ENCODE measurements around the gene GSTT4.

GSTT4 gene

GRCh38 chr22:24008022-24008283 lies 2.7 kb upstream of the GSTT4 start (continued):
- TF ChIP-seq ESRRG (CRISPR knock-in tag; IDR thresholded peaks at IDR 0.05): no peak
- no peak for TF ChIP-seq CREB5 (CRISPR knock-in tag; IDR thresholded peaks at IDR 0.05; ENCODE audit: low read depth)
- TF ChIP-seq ISL1 (CRISPR knock-in tag; IDR thresholded peaks at IDR 0.05): no peak

DNA sequence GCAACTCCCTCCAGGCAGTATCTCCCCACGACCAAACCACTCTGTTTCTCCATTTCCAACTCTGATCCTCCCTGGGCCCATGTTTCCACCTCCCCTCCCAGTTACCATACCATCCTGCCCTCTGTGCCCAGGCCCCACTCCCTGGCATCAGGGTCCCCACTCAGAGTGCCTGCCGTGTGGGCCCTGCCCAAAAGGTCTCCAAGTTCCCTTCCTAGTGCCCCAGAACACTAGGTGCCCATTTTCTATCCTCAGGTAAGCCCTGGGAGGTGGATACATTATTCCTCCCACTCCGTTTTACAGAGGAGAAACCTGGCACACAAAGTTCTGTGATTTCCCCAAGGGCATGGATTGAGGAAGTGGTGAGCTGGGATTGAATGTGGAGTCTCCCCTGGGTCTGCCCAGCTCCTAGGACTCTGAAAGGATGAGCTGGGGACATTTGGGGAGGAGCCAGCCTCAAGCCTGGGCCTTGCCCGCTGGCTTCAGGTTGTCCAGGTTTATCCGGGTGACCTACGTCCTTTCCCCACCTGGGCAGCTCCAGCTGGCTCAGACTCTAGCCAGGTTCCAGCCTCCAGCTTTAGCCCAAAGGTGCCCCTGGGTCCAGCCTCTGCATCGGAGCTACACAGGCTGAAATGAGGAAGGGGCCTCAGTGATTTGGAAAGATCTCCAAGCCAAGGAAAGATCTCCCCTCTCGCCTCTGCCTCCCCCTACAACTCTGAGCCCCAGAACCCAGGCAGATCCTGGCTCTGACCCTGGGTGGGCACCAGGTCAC lies 2.2 kb upstream of the GSTT4 start:
- TF ChIP-seq ZNF565 (CRISPR knock-in tag; conservative IDR thresholded peaks at IDR 0.05; ENCODE audit: low read depth): no peak
- TF ChIP-seq RARB (CRISPR knock-in tag; IDR thresholded peaks at IDR 0.05): no peak
- no peak for TF ChIP-seq BACH2 (CRISPR knock-in tag; IDR thresholded peaks at IDR 0.05; ENCODE audit: borderline replicate concordance)
- no peak for TF ChIP-seq ESRRG (CRISPR knock-in tag; IDR thresholded peaks at IDR 0.05)
- no peak for TF ChIP-seq ZNF70 (CRISPR knock-in tag; IDR thresholded peaks at IDR 0.05)
- no peak for TF ChIP-seq TCF4 (CRISPR knock-in tag; IDR thresholded peaks at IDR 0.05; ENCODE audit: borderline replicate concordance)
- no peak for TF ChIP-seq ZFP30 (CRISPR knock-in tag; IDR thresholded peaks at IDR 0.05)
- TF ChIP-seq OSR1 (CRISPR knock-in tag; IDR thresholded peaks at IDR 0.05): no peak
- TF ChIP-seq ISL1 (CRISPR knock-in tag; IDR thresholded peaks at IDR 0.05): no peak
- TF ChIP-seq, protein P1, sequence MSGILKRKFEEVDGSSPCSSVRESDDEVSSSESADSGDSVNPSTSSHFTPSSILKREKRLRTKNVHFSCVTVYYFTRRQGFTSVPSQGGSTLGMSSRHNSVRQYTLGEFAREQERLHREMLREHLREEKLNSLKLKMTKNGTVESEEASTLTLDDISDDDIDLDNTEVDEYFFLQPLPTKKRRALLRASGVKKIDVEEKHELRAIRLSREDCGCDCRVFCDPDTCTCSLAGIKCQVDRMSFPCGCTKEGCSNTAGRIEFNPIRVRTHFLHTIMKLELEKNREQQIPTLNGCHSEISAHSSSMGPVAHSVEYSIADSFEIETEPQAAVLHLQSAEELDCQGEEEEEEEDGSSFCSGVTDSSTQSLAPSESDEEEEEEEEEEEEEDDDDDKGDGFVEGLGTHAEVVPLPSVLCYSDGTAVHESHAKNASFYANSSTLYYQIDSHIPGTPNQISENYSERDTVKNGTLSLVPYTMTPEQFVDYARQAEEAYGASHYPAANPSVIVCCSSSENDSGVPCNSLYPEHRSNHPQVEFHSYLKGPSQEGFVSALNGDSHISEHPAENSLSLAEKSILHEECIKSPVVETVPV (CRISPR knock-in tag; IDR thresholded peaks at IDR 0.05): no peak
- TF ChIP-seq CSDC2 (CRISPR knock-in tag; IDR thresholded peaks at IDR 0.05): no peak
- TF ChIP-seq PPARA (CRISPR knock-in tag; IDR thresholded peaks at IDR 0.05; ENCODE audit: borderline replicate concordance): no peak
- TF ChIP-seq ARNTL (CRISPR knock-in tag; IDR thresholded peaks at IDR 0.05; ENCODE audit: borderline replicate concordance, low read depth): no peak
- TF ChIP-seq GLIS3 (CRISPR knock-in tag; IDR thresholded peaks at IDR 0.05): no peak
- TF ChIP-seq PATZ1 (CRISPR knock-in tag; IDR thresholded peaks at IDR 0.05; ENCODE audit: borderline replicate concordance): no peak
- no peak for TF ChIP-seq CREB5 (CRISPR knock-in tag; IDR thresholded peaks at IDR 0.05; ENCODE audit: low read depth)
- TF ChIP-seq ZC3H10 (CRISPR knock-in tag; IDR thresholded peaks at IDR 0.05): no peak
- TF ChIP-seq ZNF8 (CRISPR knock-in tag; IDR thresholded peaks at IDR 0.05): no peak
- TF ChIP-seq POU6F1 (CRISPR knock-in tag; IDR thresholded peaks at IDR 0.05; ENCODE audit: borderline replicate concordance, low read depth): no peak
- no peak for ATAC-seq

DNA sequence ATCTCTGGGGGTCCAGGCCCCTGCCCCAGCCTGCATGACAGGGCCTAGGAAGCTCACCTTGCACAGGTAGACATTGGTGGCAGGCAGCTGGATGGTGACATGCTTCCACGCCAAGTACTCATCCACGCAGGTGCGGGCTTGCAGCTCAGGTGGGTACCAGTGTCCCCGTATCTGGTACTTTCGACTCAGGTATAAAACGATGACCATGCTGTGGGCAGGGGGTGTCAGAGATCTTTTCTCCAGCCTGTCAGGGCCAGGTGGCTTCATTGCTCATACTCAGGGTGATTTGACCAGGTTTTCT lies 1.6 kb upstream of the GSTT4 start:
- ATAC-seq: no peak
- TF ChIP-seq ZFP30 (CRISPR knock-in tag; IDR thresholded peaks at IDR 0.05) (no peak), ZNF565 (CRISPR knock-in tag; conservative IDR thresholded peaks at IDR 0.05; ENCODE audit: low read depth) (no peak), PPARA (CRISPR knock-in tag; IDR thresholded peaks at IDR 0.05; ENCODE audit: borderline replicate concordance) (no peak), ESRRG (CRISPR knock-in tag; IDR thresholded peaks at IDR 0.05) (no peak), TCF4 (CRISPR knock-in tag; IDR thresholded peaks at IDR 0.05; ENCODE audit: borderline replicate concordance) (no peak), ZFP3 (CRISPR knock-in tag; IDR thresholded peaks at IDR 0.05) (no peak), OSR1 (CRISPR knock-in tag; IDR thresholded peaks at IDR 0.05) (no peak)
- TF ChIP-seq, protein P1 (CRISPR knock-in tag; IDR thresholded peaks at IDR 0.05): no peak
